Hepatocyte (in vitro differentiated cells): ENCODE results near the gene TM2D3. TPM values are rescaled to one million over a fixed set of nuclear protein-coding genes. Genes with fewer than 3 reads are reported as not detected.

Experiments
- DNase-seq: peaks from one replicate; pipeline ENCODE4 v3.0.0-alpha.2; 2016; ENCODE audit warnings: low spot score
- H2AFZ ChIP-seq: fragments of 200-600 bp; sonication (generic); 2 replicates; pipeline ENCODE4 v1.6.0; 2016; ENCODE audit warnings: antibody characterized with exemption, mild to moderate bottlenecking
- H3K27ac ChIP-seq: fragments of 200-600 bp; sonication (generic); 2 replicates; pipeline ENCODE4 v1.5.1; 2016; ENCODE audit warnings: mild to moderate bottlenecking
- H3K27me3 ChIP-seq: fragments of 200-600 bp; sonication (generic); 2 replicates; pipeline ENCODE4 v1.6.1; 2016
- H3K36me3 ChIP-seq: fragments of 200-600 bp; sonication (generic); replicated peaks from 2 replicates; pipeline ENCODE4 v1.5.1; 2016; ENCODE audit warnings: low read depth; ENCODE audit not compliant: insufficient read depth
- H3K4me1 ChIP-seq: fragments of 200-600 bp; sonication (generic); 2 replicates; pipeline ENCODE4 v1.5.1; 2016; ENCODE audit warnings: mild to moderate bottlenecking, moderate library complexity; ENCODE audit not compliant: insufficient read depth
- H3K4me2 ChIP-seq: fragments of 200-600 bp; sonication (generic); 2 replicates; pipeline ENCODE4 v1.6.0; 2016
- H3K4me3 ChIP-seq: fragments of 200-600 bp; sonication (generic); 2 replicates; pipeline ENCODE4 v1.5.1; 2016; ENCODE audit warnings: mild to moderate bottlenecking
- H3K79me2 ChIP-seq: fragments of 200-600 bp; sonication (generic); 2 replicates; pipeline ENCODE4 v1.6.0; 2017; ENCODE audit warnings: mild to moderate bottlenecking
- H3K9me2 ChIP-seq: fragments of 200-600 bp; sonication (generic); replicated peaks from 2 replicates; pipeline ENCODE4 v1.6.0; 2017; ENCODE audit warnings: mild to moderate bottlenecking; ENCODE audit not compliant: insufficient read depth
- H3K9me3 ChIP-seq: fragments of 200-600 bp; sonication (generic); 2 replicates; pipeline ENCODE4 v1.5.1; 2016; ENCODE audit warnings: low read depth, mild to moderate bottlenecking
- H4K20me1 ChIP-seq: fragments of 200-600 bp; sonication (generic); 2 replicates; pipeline ENCODE4 v1.6.0; 2016; ENCODE audit warnings: mild to moderate bottlenecking; ENCODE audit not compliant: insufficient read depth, poor library complexity, severe bottlenecking
- CTCF ChIP-seq: fragments of 200-600 bp; sonication (generic); IDR thresholded peaks from 2 replicates; pipeline ENCODE4 v1.5.1; 2016; ENCODE audit warnings: antibody characterized with exemption, mild to moderate bottlenecking; ENCODE audit not compliant: poor library complexity
- EZH2 ChIP-seq: fragments of 200-600 bp; sonication (generic); IDR thresholded peaks from 2 replicates; pipeline ENCODE4 v1.6.1; 2016; ENCODE audit warnings: antibody characterized with exemption, mild to moderate bottlenecking, borderline replicate concordance
- EZH2phosphoT487 ChIP-seq: fragments of 200-600 bp; sonication (generic); IDR thresholded peaks from one replicate; pipeline ENCODE4 v1.6.1; 2018; ENCODE audit warnings: antibody characterized with exemption, mild to moderate bottlenecking, low read depth, moderate library complexity; ENCODE audit not compliant: unreplicated experiment, severe bottlenecking
- WGBS: methylation state at CpG from one replicate; pipeline ENCODE4 v1.1.6; 2016; ENCODE audit warnings: low lambda C conversion rate; ENCODE audit errors: missing lambda C conversion rate; 5-methylcytosine and 5-hydroxymethylcytosine counted together
- polyA plus RNA-seq: library from polyadenylated mRNA; unstranded; fragments of >200 nt; fragmentation: Nextera tagmentation; extraction: Ambion mirVana; gene quantifications from 2 replicates; pipeline ENCODE4 v1.2.1, GENCODE V29; 2016
- small RNA-seq: library from RNA; depleted of rRNA; stranded (forward); fragments of <200 nt; gene quantifications from one replicate; pipeline ENCODE3, GENCODE V24; 2014
- total RNA-seq: library from RNA; depleted of rRNA; stranded (reverse); fragments of >200 nt; gene quantifications from 2 replicates; pipeline ENCODE4 v1.2.3, GENCODE V29; 2014

The TM2D3 gene
- total and polyA plus RNA-seq, 2 experiments from 2014 or later = 41.9 to 55.7 TPM

- no peak for TF ChIP-seq CTCF
- TF ChIP-seq EZH2 = no peak
- no peak for TF ChIP-seq EZH2phosphoT487
- 96% methylated on average over 1 of the region's 1 CpG for WGBS
- no peak for DNase-seq
Measured at GRCh38 chr15:101596633-101597032, 55.5 kb downstream of the TM2D3 start.

More at GRCh38 chr15:101596633-101597032, 55.5 kb downstream of the TM2D3 start:
- no peak overlapping the region for H3K4me2 ChIP-seq
- H3K79me2 ChIP-seq = no peaks in the 10 kb centered on the region
- no peaks in the 10 kb centered on the region for H3K36me3 ChIP-seq
- H3K27ac ChIP-seq = no peak overlapping the region
- H3K9me3 ChIP-seq = no peaks in the 10 kb centered on the region
- no peaks in the 10 kb centered on the region for H4K20me1 ChIP-seq
- no peaks in the 10 kb centered on the region for H3K4me1 ChIP-seq
- H3K27me3 ChIP-seq = peaks cover 3% of the 10 kb centered on the region
- H3K9me2 ChIP-seq = no peaks in the 10 kb centered on the region
- H2AFZ ChIP-seq = no peak overlapping the region
- no peak overlapping the region for H3K4me3 ChIP-seq

Small RNA genes within 50 kb of the gene (small RNA-seq; reads per million reads assigned to genes)
- not detected for gene RNU6-807P

Other genes starting within 250 kb of the TM2D3 start
- 40.5 and 52.5 TPM in 2 replicates for gene PCSK6, start 162.7 kb downstream of the TM2D3 start, total RNA-seq
- gene PCSK6, start 162.7 kb downstream of the TM2D3 start, polyA plus RNA-seq = 31.7 and 36.0 TPM in 2 replicates
- gene TARS3, start 72.1 kb upstream of the TM2D3 start, total RNA-seq = 12.8 and 28.5 TPM in 2 replicates
- gene TARS3, start 72.1 kb upstream of the TM2D3 start, polyA plus RNA-seq = 9.7 and 10.6 TPM in 2 replicates
- not detected in 2 replicates for gene OR4F6, start 151.1 kb upstream of the TM2D3 start, total RNA-seq
- not detected in 2 replicates for gene OR4F6, start 151.1 kb upstream of the TM2D3 start, polyA plus RNA-seq
- not detected in 2 replicates for gene OR4F15, start 159.8 kb upstream of the TM2D3 start, total RNA-seq
- not detected in 2 replicates for gene OR4F15, start 159.8 kb upstream of the TM2D3 start, polyA plus RNA-seq